HCT116 (cell line): Measurements from ENCODE around the gene RALGAPA1. TPM values are rescaled to one million over a fixed set of nuclear protein-coding genes. Genes with fewer than 3 reads are reported as not detected.

Experiments
- ATAC-seq: fragments of 200-7000 bp; cut with Tn5 transposase; 2 replicates; pipeline ENCODE4 v1.9.1; 2020; ENCODE audit warnings: mild to moderate bottlenecking, moderate library complexity
- BruUV-seq: library from RNA; stranded (reverse); fragments of 400-500 nt; replicated peaks from 2 replicates; lab custom pipeline; 2021; lab: Mats Ljungman, UMichigan
- CTCF ChIA-PET: fragments of 300-600 bp; sonication (Branson Sonifier 250); formaldehyde crosslinking; loops from one replicate; lab custom pipeline; 2021; ENCODE audit warnings: antibody characterized with exemption; lab: Charles Lee
- POLR2A ChIA-PET: fragments of 300-600, 350-600 bp; sonication (Branson Sonifier 250); formaldehyde crosslinking; loops from one replicate; lab custom pipeline; 2021; ENCODE audit warnings: antibody characterized with exemption; lab: Charles Lee
- RAD21 ChIA-PET, 2 experiments: fragments of 300-600 bp; sonication (Branson Sonifier 250); formaldehyde crosslinking; loops; one replicate each; lab custom pipeline; 2023; ENCODE audit warnings: low total read pairs in 2 of 2; ENCODE audit not compliant: uncharacterized antibody in 2 of 2, unreplicated experiment in 2 of 2, low non-redundant PET in 1 of 2; lab: Charles Lee
- DNase-seq: peaks from one replicate; pipeline ENCODE4 v3.0.0-alpha.2; 2010; ENCODE audit warnings: low read depth, low spot score
- H2AFZ ChIP-seq: fragments of 200-600 bp; shearing (Covaris generic), sonication (generic); 2 replicates; pipeline ENCODE4 v1.6.1; 2017; ENCODE audit warnings: low read depth, mixed run types, mixed read lengths, antibody characterized with exemption, low read length; ENCODE audit not compliant: poor library complexity, severe bottlenecking
- H3K27ac ChIP-seq: 2 replicates; pipeline ENCODE4 v1.5.1; 2012; ENCODE audit warnings: low read depth, low read length
- H3K27me3 ChIP-seq: fragments of 200-600 bp; sonication (generic); 2 replicates; pipeline ENCODE4 v1.6.1; 2016; ENCODE audit warnings: mixed run types, low read length, mixed read lengths; ENCODE audit not compliant: insufficient read depth
- H3K36me3 ChIP-seq, 2 experiments: fragments of 200-500 bp in 1 of 2; fragments of 200-600 bp in 1 of 2; sonication (Bioruptor generic) in 1 of 2; sonication (generic) in 1 of 2; 2 replicates each; pipeline versions ENCODE4 v1.5.1 to v1.6.1; 2014 to 2016; ENCODE audit warnings: low read length in 2 of 2, inconsistent platforms in 1 of 2, mixed read lengths in 1 of 2, mixed run types in 1 of 2; ENCODE audit not compliant: insufficient read depth in 2 of 2, control insufficient read depth in 1 of 2
- H3K4me1 ChIP-seq, 2 experiments: fragments of 200-600 bp in 1 of 2; sonication (generic) in 1 of 2; 2 replicates each; pipeline versions ENCODE4 v1.5.1 to v1.6.1; 2012 to 2017; ENCODE audit warnings: low read length in 2 of 2, inconsistent platforms in 1 of 2, mild to moderate bottlenecking in 1 of 2, mixed read lengths in 1 of 2, mixed run types in 1 of 2, moderate library complexity in 1 of 2; ENCODE audit not compliant: insufficient read depth in 2 of 2, control insufficient read depth in 1 of 2
- H3K4me2 ChIP-seq: fragments of 200-600 bp; sonication (generic); 2 replicates; pipeline ENCODE4 v1.6.1; 2017; ENCODE audit warnings: mixed run types, low read length, mixed read lengths
- H3K4me3 ChIP-seq, 2 experiments: fragments of 200-600 bp in 1 of 2; sonication (generic) in 1 of 2; replicated peaks in 1 of 2; 2 replicates each; pipeline ENCODE4 v1.5.1; 2011 to 2016; ENCODE audit warnings: low read length in 2 of 2, control low read depth in 1 of 2, low read depth in 1 of 2, mild to moderate bottlenecking in 1 of 2, mixed read lengths in 1 of 2, mixed run types in 1 of 2
- H3K79me2 ChIP-seq: fragments of 200-600 bp; sonication (generic); 2 replicates; pipeline ENCODE4 v1.6.1; 2017; ENCODE audit warnings: mild to moderate bottlenecking, mixed run types, low read length, moderate library complexity, mixed read lengths; ENCODE audit not compliant: insufficient read depth
- H3K9ac ChIP-seq: fragments of 200-600 bp; sonication (generic); 2 replicates; pipeline ENCODE4 v1.6.1; 2016; ENCODE audit warnings: low read length, mixed read lengths
- H3K9me2 ChIP-seq: fragments of 200-600 bp; sonication (generic), shearing (Covaris generic); 2 replicates; pipeline ENCODE4 v1.6.1; 2017; ENCODE audit warnings: mixed run types, mild to moderate bottlenecking, moderate library complexity; ENCODE audit not compliant: insufficient read depth
- H3K9me3 ChIP-seq, 2 experiments: fragments of 200-500 bp in 1 of 2; fragments of 200-600 bp in 1 of 2; sonication (Bioruptor generic) in 1 of 2; sonication (generic) in 1 of 2; 2 replicates each; pipeline ENCODE4 v1.6.1; 2014 to 2017; ENCODE audit warnings: low read length in 2 of 2, mixed read lengths in 2 of 2, inconsistent platforms in 1 of 2, low read depth in 1 of 2, mild to moderate bottlenecking in 1 of 2, mixed run types in 1 of 2, moderate library complexity in 1 of 2; ENCODE audit not compliant: control insufficient read depth in 1 of 2, insufficient read depth in 1 of 2
- H4K20me1 ChIP-seq: fragments of 200-600 bp; sonication (generic), shearing (Covaris generic); 2 replicates; pipeline ENCODE4 v1.6.1; 2017; ENCODE audit warnings: mixed run types, mild to moderate bottlenecking, moderate library complexity; ENCODE audit not compliant: insufficient read depth
- ATF3 ChIP-seq: IDR thresholded peaks from 2 replicates; pipeline ENCODE4 v1.6.1; 2012
- CBX3 ChIP-seq: IDR thresholded peaks from 2 replicates; pipeline ENCODE4 v1.6.1; 2012; ENCODE audit warnings: low read depth
- CEBPB ChIP-seq: IDR thresholded peaks from 2 replicates; pipeline ENCODE4 v1.6.1; 2012; ENCODE audit warnings: low read depth
- CTCF ChIP-seq, 3 experiments: fragments of 200-600 bp in 1 of 3; sonication (generic) in 1 of 3; IDR thresholded peaks in 2 of 3; conservative IDR thresholded peaks in 1 of 3; 2 replicates each; pipeline ENCODE4 v1.5.1; 2012 to 2017; ENCODE audit warnings: low read depth in 2 of 3, low read length in 2 of 3, antibody characterized with exemption in 1 of 3, borderline replicate concordance in 1 of 3, control low read depth in 1 of 3, mild to moderate bottlenecking in 1 of 3, mixed read lengths in 1 of 3, mixed run types in 1 of 3, moderate library complexity in 1 of 3; ENCODE audit not compliant: insufficient read depth in 1 of 3
- EGR1 ChIP-seq: IDR thresholded peaks from 2 replicates; pipeline ENCODE4 v1.6.1; 2012; ENCODE audit warnings: low read depth
- EZH2phosphoT487 ChIP-seq: fragments of 200-600 bp; IDR thresholded peaks from 2 replicates; pipeline ENCODE4 v1.6.1; 2018; ENCODE audit warnings: antibody characterized with exemption, borderline replicate concordance
- FOSL1 ChIP-seq: IDR thresholded peaks from 2 replicates; pipeline ENCODE4 v1.6.1; 2012; ENCODE audit warnings: low read depth
- MAX ChIP-seq: IDR thresholded peaks from 2 replicates; pipeline ENCODE4 v1.6.1; 2012
- POLR2A ChIP-seq: IDR thresholded peaks from 2 replicates; pipeline ENCODE4 v1.7.0; 2011; ENCODE audit warnings: borderline replicate concordance; ENCODE audit not compliant: insufficient read depth, insufficient read length; ENCODE audit errors: extremely low read depth
- POLR2AphosphoS5 ChIP-seq: IDR thresholded peaks from 2 replicates; pipeline ENCODE4 v1.6.1; 2011; ENCODE audit warnings: mild to moderate bottlenecking, low read depth, low read length, moderate library complexity
- RAD21 ChIP-seq: IDR thresholded peaks from 2 replicates; pipeline ENCODE4 v1.6.1; 2012; ENCODE audit warnings: low read depth, mild to moderate bottlenecking
- SIN3A ChIP-seq: IDR thresholded peaks from 2 replicates; pipeline ENCODE4 v1.6.1; 2012; ENCODE audit warnings: low read depth
- SP1 ChIP-seq: IDR thresholded peaks from 2 replicates; pipeline ENCODE4 v1.6.1; 2012; ENCODE audit warnings: low read depth
- TCF7L2 ChIP-seq: IDR thresholded peaks from 2 replicates; pipeline ENCODE4 v1.7.0; 2011; ENCODE audit warnings: borderline replicate concordance, inconsistent platforms; ENCODE audit not compliant: insufficient read depth, insufficient read length; ENCODE audit errors: extremely low read depth
- YY1 ChIP-seq: IDR thresholded peaks from 2 replicates; pipeline ENCODE4 v1.6.1; 2011; ENCODE audit warnings: low read length, low read depth, moderate library complexity, mild to moderate bottlenecking; ENCODE audit not compliant: insufficient replicate concordance; ENCODE audit errors: extremely low read depth
- ZBTB33 ChIP-seq: IDR thresholded peaks from 2 replicates; pipeline ENCODE4 v1.6.1; 2011; ENCODE audit warnings: mild to moderate bottlenecking, low read length, moderate library complexity; ENCODE audit not compliant: insufficient replicate concordance; ENCODE audit errors: extremely low read depth
- ZFX ChIP-seq: fragments of 450-650 bp; IDR thresholded peaks from 2 replicates; pipeline ENCODE4 v1.6.1; 2017
- intact Hi-C: fragments of 100-400 bp; cut with micrococcal nuclease; formaldehyde crosslinking; loops from 2 replicates; pipeline ENCODE4 v1.10.0; 2022
- total RNA-seq: library from RNA; stranded (reverse); gene quantifications from one replicate; pipeline ENCODE4 v1.2.1, GENCODE V29; 2021; ENCODE audit not compliant: unreplicated experiment

The RALGAPA1 gene
- total RNA-seq, 1 experiment from 2014 or later = 29.3 TPM

- Histone ChIP-seq H4K20me1 (no peaks in the 10 kb centered on the region), H3K27ac (no peak overlapping the region), H3K9me3 (no peaks in the 10 kb centered on the region), H3K9ac (no peak overlapping the region), H3K4me3 (no peak overlapping the region), H3K4me1 (no peaks in the 10 kb centered on the region), H3K4me2 (no peak overlapping the region), H2AFZ (no peak overlapping the region), H3K79me2 (no peaks in the 10 kb centered on the region), H3K36me3 (no peaks in the 10 kb centered on the region), H3K27me3 (no peaks in the 10 kb centered on the region), H3K9me2 (0 out of 2 replicates have a peak, but pooled peaks cover 3% of the 10 kb centered on the region)
- intact Hi-C loops = no loop called here
- TF ChIP-seq RAD21 (no peak), POLR2AphosphoS5 (no peak), EGR1 (no peak)
- no peak for DNase-seq
- ATAC-seq = no peak
- POLR2A ChIA-PET = no interaction called here
- RAD21 ChIA-PET = interaction anchor here in 1 of 2 experiments (0.6 kb wide), 1 partner anchor 591 kb away, joined by 4 read pairs; no protein-coding TSS in a partner anchor
- CTCF ChIA-PET = no interaction called here
- no TSS peak for BruUV-seq
Observed at GRCh38 chr14:35495278-35495677, 313.8 kb downstream of the RALGAPA1 start.

- Histone ChIP-seq H3K4me3 (no peak overlapping the region), H3K4me1 (no peaks in the 10 kb centered on the region), H3K9me3 (no peaks in the 10 kb centered on the region), H3K9ac (no peak overlapping the region), H3K27me3 (no peaks in the 10 kb centered on the region), H3K79me2 (no peaks in the 10 kb centered on the region), H3K36me3 (no peaks in the 10 kb centered on the region), H3K27ac (no peak overlapping the region), H3K9me2 (no peaks in the 10 kb centered on the region), H2AFZ (no peak overlapping the region), H3K4me2 (no peak overlapping the region), H4K20me1 (no peaks in the 10 kb centered on the region)
- DNase-seq = no peak
- BruUV-seq = no TSS peak
- CTCF ChIA-PET = no interaction called here
- intact Hi-C loops = no loop called here
- RAD21 ChIA-PET = no interaction called here
- no peak for TF ChIP-seq CBX3
- TF ChIP-seq POLR2A = no peak
- TF ChIP-seq FOSL1 = no peak
- no peak for TF ChIP-seq ATF3
- no peak for TF ChIP-seq CEBPB
- no peak for TF ChIP-seq MAX
- TF ChIP-seq RAD21 = no peak
- no peak for TF ChIP-seq ZFX
- TF ChIP-seq SIN3A = no peak
- no peak for TF ChIP-seq ZBTB33
- TF ChIP-seq SP1 = no peak
- no peak for TF ChIP-seq CTCF (IDR thresholded peaks at IDR 0.05 in 2 of 3, conservative IDR thresholded peaks at IDR 0.05 in 1 of 3; ENCODE audit: borderline replicate concordance in 1 of 3, insufficient read depth in 1 of 3, low read depth in 2 of 3, low read length in 2 of 3)
- TF ChIP-seq EZH2phosphoT487 = no peak
- no peak for TF ChIP-seq TCF7L2
- no peak for TF ChIP-seq YY1
- ATAC-seq = no peak
- POLR2A ChIA-PET = no interaction called here
Observed at GRCh38 chr14:35492569-35493014, 316.5 kb downstream of the RALGAPA1 start.
